ENCODE data around the gene ARSG.
A peak's percentile ranks its signal among the peaks of the same experiment; 100 is the strongest.

The ARSG gene

GRCh38 chr17:68456339-68457167 is 165.3 kb downstream of the ARSG start:
- no peak for DNase-seq

GRCh38 chr17:68457168-68457538 is 165.9 kb downstream of the ARSG start, which contains the start of gene WIPI1:
Gene WIPI1 (minus strand): TSS chr17:68457496. CDS start chr17:68457421, 75 bp downstream.
- DNase-seq = no peak

- DNase-seq = peak; percentile 96 to 97
Measured at GRCh38 chr17:68457539-68458259, 166.4 kb downstream of the ARSG start.

- DNase-seq = no peak
Measured at GRCh38 chr17:68458260-68459036, 167.2 kb downstream of the ARSG start.

GRCh38 chr17:68459037-68459639 is 167.8 kb downstream of the ARSG start:
- DNase-seq = no peak

- DNase-seq = no peak
Measured at GRCh38 chr17:68460146-68460545, 168.9 kb downstream of the ARSG start.

- no peak for DNase-seq
Measured at GRCh38 chr17:68460715-68461114, 169.4 kb downstream of the ARSG start.

GRCh38 chr17:68461122-68461539 is 169.8 kb downstream of the ARSG start:
- peak; percentile 51 to 57 for DNase-seq

GRCh38 chr17:68461589-68461988 is 170.3 kb downstream of the ARSG start:
- DNase-seq = no peak

- peak; percentile 84 to 89 for DNase-seq
Measured at GRCh38 chr17:68462381-68463210, 171.3 kb downstream of the ARSG start.

GRCh38 chr17:68463211-68464019 is 172.1 kb downstream of the ARSG start:
- no peak for DNase-seq

GRCh38 chr17:68468334-68468733 is 177.0 kb downstream of the ARSG start:
- no peak for DNase-seq

- DNase-seq = no peak
Measured at GRCh38 chr17:68468788-68469187, 177.5 kb downstream of the ARSG start.

All from AML-193 (cell line).